ENCODE measurements around the gene LY86. TPM values are rescaled to one million over a fixed set of nuclear protein-coding genes. Genes with fewer than 3 reads are reported as not detected.

LY86 gene
- total and polyA plus RNA-seq, 2 donors (not counting 1 experiment from before 2014, with no cell fraction given), result not detected

- Histone ChIP-seq H3K4me2 (ENCODE audit: extremely low read depth, insufficient read depth, low read length) (no peak overlapping the region), H4K20me1 (ENCODE audit: control insufficient read depth, extremely low read depth, insufficient read depth, low read length) (no peaks in the 10 kb centered on the region), H3K4me1 (ENCODE audit: control insufficient read depth, extremely low read depth, insufficient read depth, low read length) (no peaks in the 10 kb centered on the region), H3K9me3 (ENCODE audit: control insufficient read depth, insufficient read depth, low read depth, low read length) (no peaks in the 10 kb centered on the region), H3K9ac (ENCODE audit: insufficient read depth, low read length) (no peak overlapping the region), H3K4me3 (replicated peaks in 1 of 4; ENCODE audit: control extremely low read depth in 1 of 4, insufficient read depth in 1 of 4, low read depth in 3 of 4, low read length in 4 of 4) (no peak overlapping the region), H3K27ac (ENCODE audit: insufficient read depth, low read length) (no peak overlapping the region), H3K36me3 (ENCODE audit: control insufficient read depth, insufficient read depth, low read length) (no peaks in the 10 kb centered on the region), H3K79me2 (ENCODE audit: control insufficient read depth, insufficient read depth, low read length) (no peaks in the 10 kb centered on the region), H3K27me3 (ENCODE audit: control insufficient read depth, insufficient read depth, low read length) (no peaks in the 10 kb centered on the region), H2AFZ (ENCODE audit: low read length) (no peak overlapping the region)
- no peak for DNase-seq (ENCODE audit: low read depth in 2 of 2)
- no peak for TF ChIP-seq EZH2 (IDR thresholded peaks at IDR 0.05; ENCODE audit: low read length, missing control alignments)
- TF ChIP-seq CTCF (conservative IDR thresholded peaks at IDR 0.05 in 1 of 2, IDR thresholded peaks at IDR 0.05 in 1 of 2; ENCODE audit: low read depth in 1 of 2, low read length in 2 of 2), result no peak
These were observed 42.5 kb downstream of the LY86 start for GRCh38 chr6:6631053-6631452.

GRCh38 chr6:6631534-6632276 is 43.2 kb downstream of the LY86 start:
- H3K4me2 ChIP-seq (ENCODE audit: extremely low read depth, insufficient read depth, low read length), result no peak overlapping the region
- no peaks in the 10 kb centered on the region for H3K4me1 ChIP-seq (ENCODE audit: control insufficient read depth, extremely low read depth, insufficient read depth, low read length)
- no peaks in the 10 kb centered on the region for H3K27me3 ChIP-seq (ENCODE audit: control insufficient read depth, insufficient read depth, low read length)
- no peaks in the 10 kb centered on the region for H4K20me1 ChIP-seq (ENCODE audit: control insufficient read depth, extremely low read depth, insufficient read depth, low read length)
- H3K36me3 ChIP-seq (ENCODE audit: control insufficient read depth, insufficient read depth, low read length), result no peaks in the 10 kb centered on the region
- no peaks in the 10 kb centered on the region for H3K9me3 ChIP-seq (ENCODE audit: control insufficient read depth, insufficient read depth, low read depth, low read length)
- no peak overlapping the region for H2AFZ ChIP-seq (ENCODE audit: low read length)
- peak in 1 of 2 donors; percentile 60 for DNase-seq (ENCODE audit: low read depth in 2 of 2)
- no peak for TF ChIP-seq CTCF (conservative IDR thresholded peaks at IDR 0.05 in 1 of 2, IDR thresholded peaks at IDR 0.05 in 1 of 2; ENCODE audit: low read depth in 1 of 2, low read length in 2 of 2)
- TF ChIP-seq EZH2 (IDR thresholded peaks at IDR 0.05; ENCODE audit: low read length, missing control alignments), result no peak
- no peaks in the 10 kb centered on the region for H3K79me2 ChIP-seq (ENCODE audit: control insufficient read depth, insufficient read depth, low read length)
- no peak overlapping the region for H3K4me3 ChIP-seq (replicated peaks in 1 of 4; ENCODE audit: control extremely low read depth in 1 of 4, insufficient read depth in 1 of 4, low read depth in 3 of 4, low read length in 4 of 4)
- H3K9ac ChIP-seq (ENCODE audit: insufficient read depth, low read length), result no peak overlapping the region
- H3K27ac ChIP-seq (ENCODE audit: insufficient read depth, low read length), result no peak overlapping the region

- Histone ChIP-seq H3K27me3 (ENCODE audit: control insufficient read depth, insufficient read depth, low read length) (no peaks in the 10 kb centered on the region), H3K9me3 (ENCODE audit: control insufficient read depth, insufficient read depth, low read depth, low read length) (no peaks in the 10 kb centered on the region), H3K9ac (ENCODE audit: insufficient read depth, low read length) (no peak overlapping the region), H2AFZ (ENCODE audit: low read length) (no peak overlapping the region), H3K4me2 (ENCODE audit: extremely low read depth, insufficient read depth, low read length) (no peak overlapping the region), H3K27ac (ENCODE audit: insufficient read depth, low read length) (no peak overlapping the region), H3K4me3 (replicated peaks in 1 of 4; ENCODE audit: control extremely low read depth in 1 of 4, insufficient read depth in 1 of 4, low read depth in 3 of 4, low read length in 4 of 4) (no peak overlapping the region), H3K79me2 (ENCODE audit: control insufficient read depth, insufficient read depth, low read length) (no peaks in the 10 kb centered on the region), H3K4me1 (ENCODE audit: control insufficient read depth, extremely low read depth, insufficient read depth, low read length) (no peaks in the 10 kb centered on the region), H3K36me3 (ENCODE audit: control insufficient read depth, insufficient read depth, low read length) (no peaks in the 10 kb centered on the region), H4K20me1 (ENCODE audit: control insufficient read depth, extremely low read depth, insufficient read depth, low read length) (no peaks in the 10 kb centered on the region)
- no peak for DNase-seq (ENCODE audit: low read depth in 2 of 2)
- TF ChIP-seq EZH2 (IDR thresholded peaks at IDR 0.05; ENCODE audit: low read length, missing control alignments) (no peak), CTCF (conservative IDR thresholded peaks at IDR 0.05 in 1 of 2, IDR thresholded peaks at IDR 0.05 in 1 of 2; ENCODE audit: low read depth in 1 of 2, low read length in 2 of 2) (no peak)
These were observed 45.6 kb downstream of the LY86 start for GRCh38 chr6:6633898-6634734.
